G401.6 (cell line): ENCODE results near the gene EYA4.
"Not testable (repeated sequence)": the region's sequence is repeated elsewhere in the genome, so short reads cannot be mapped to it uniquely, and the experiment has no call there.

Experiments used
- FAIRE-seq: peaks from 2 replicates; lab custom pipeline; 2012; peaks lifted over from hg19 to GRCh38; lab: Jason Lieb, UNC

The EYA4 gene

DNA sequence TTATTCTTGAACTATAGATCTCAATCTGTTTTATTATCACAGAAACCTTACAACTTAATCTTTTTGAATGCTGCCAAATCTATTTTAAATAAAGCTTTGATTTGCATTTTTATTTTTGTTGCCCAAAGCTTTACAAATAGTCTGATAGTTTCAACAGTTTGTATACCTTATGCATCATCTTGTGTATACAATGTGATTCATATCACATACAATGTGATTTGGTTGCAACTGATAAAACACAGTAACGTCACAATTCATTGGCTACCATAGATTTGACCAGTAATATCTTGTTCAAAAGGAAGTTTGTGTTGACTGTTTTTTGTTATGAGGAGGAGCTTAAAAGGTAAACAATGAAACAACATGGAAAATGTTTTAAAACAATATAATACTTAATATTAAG lies 110.9 kb downstream of the EYA4 start:
- FAIRE-seq = no peak

DNA sequence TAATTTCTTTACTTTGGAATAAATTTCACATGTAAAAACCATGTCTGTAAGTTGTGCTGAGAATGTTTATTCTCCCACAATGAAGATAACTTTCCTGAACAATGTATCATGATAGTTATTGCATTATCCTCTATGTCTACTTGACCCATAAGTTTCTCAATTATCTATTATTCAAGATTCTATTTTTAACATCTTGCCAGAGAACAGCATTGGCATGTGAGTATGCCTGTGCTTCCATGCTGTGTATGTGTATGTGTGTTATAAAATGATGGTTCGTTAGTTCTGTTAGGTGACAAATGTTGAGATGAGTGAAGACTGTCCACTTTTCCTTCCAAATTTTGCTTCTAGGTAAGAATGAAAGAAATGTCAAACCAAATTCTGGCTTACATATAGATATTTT lies 111.9 kb downstream of the EYA4 start:
- no peak for FAIRE-seq

DNA sequence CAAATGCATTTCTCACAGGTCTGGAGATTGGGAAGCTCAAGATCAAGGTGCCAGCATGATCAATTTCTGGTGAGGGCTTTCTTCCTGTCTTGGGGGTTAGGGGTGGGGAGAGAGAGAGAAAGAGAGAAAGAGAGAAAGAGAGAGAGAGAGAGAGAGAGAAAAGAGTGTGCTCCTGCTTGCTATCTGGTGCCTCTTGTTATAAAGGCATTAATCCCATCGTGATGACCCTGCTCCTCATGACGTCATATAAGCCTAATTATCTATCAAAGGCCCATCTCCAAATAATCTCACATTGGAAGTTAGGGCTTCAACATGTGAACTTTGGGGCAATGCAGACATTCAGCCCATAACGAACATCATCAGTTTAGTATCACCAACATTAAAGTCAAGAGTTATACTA lies 114.8 kb downstream of the EYA4 start:
- no peak for FAIRE-seq

DNA sequence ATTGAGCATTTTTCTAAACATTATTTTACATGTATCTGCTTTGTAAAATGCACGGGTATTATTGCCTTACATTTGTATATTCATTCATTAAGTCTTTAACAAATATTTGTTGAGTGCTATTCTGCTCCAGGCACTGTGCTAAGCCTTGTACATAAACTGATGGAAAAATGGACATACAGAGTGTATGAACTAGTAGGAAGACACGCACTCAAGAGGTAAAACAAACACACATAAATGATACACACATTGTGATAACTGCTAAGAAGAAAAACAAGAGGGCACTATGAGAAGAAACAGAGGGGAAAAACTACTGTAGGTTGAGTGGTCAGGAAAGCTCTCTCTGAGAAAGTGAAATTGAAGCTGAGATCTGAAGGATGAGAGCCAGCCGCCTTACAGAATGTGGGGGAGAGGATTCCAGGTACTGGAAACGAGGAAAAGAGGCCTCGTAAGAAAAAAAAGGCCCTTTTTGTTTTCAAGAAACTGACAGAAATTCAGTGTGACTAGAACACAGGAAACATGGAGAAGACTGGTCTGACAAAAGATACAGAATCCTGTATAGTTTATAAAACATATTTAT lies 117.5 kb downstream of the EYA4 start:
- no peak for FAIRE-seq

DNA sequence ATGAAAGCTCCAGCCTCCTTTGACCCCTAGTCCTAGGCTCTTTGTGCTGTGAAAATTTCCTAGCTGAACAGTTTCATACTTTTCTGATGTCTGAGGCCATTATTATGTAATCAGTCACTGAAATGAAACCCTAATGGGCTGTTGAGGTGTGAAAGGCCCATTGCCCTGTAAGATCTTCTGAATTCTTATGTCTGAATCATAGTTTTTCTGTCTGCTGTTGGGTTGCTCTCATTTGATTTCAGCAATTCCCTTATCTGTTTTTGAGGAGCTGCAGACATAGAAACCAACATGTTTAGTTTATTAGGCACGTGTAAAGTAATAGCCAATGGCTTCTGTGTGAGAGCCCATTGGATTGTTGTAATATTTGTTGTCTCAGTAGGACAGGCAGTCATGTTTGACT lies 118.1 kb downstream of the EYA4 start:
- no peak for FAIRE-seq

DNA sequence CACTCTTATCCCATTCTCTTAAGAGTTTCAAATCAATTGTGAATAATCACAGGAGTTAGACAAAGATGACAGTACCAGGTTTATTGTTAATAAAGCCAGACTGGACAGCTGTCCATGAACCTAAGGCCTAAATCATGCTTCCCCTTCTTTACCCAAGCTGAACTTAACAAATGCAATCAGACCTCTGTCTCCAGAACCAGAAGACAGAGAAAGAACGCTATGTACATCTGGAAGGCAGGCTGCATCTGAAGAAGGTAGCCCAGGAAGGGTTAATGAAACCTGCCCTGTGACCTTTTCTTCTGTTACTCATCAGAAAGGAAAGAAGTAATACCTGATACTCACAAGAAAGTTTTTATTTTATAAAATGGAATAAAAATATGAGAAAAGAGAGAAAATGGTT lies 118.6 kb downstream of the EYA4 start:
- no peak for FAIRE-seq

- no peak for FAIRE-seq
These were observed 119.0 kb downstream of the EYA4 start for GRCh38 chr6:133360194-133360593.

GRCh38 chr6:133362813-133363212 lies 121.7 kb downstream of the EYA4 start:
- no peak for FAIRE-seq

DNA sequence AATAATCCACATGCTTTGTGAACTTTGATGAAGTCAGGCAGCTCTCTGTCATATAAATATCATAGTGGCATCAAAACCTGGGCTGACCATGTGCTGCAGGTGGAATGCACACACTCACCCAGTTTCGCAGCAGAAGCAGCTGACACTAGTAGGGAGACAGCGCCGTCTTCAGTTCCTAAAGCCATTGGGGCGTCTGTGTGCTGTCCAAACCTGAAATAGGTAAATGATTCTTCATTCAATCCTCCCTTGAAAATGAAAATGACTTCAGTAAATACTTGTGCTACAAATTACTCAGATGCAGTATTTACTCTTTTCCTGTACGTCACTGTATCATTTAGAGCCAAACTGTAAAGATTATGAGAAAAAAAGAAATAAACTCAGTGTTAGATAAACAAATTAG lies 127.5 kb downstream of the EYA4 start:
- FAIRE-seq = no peak

DNA sequence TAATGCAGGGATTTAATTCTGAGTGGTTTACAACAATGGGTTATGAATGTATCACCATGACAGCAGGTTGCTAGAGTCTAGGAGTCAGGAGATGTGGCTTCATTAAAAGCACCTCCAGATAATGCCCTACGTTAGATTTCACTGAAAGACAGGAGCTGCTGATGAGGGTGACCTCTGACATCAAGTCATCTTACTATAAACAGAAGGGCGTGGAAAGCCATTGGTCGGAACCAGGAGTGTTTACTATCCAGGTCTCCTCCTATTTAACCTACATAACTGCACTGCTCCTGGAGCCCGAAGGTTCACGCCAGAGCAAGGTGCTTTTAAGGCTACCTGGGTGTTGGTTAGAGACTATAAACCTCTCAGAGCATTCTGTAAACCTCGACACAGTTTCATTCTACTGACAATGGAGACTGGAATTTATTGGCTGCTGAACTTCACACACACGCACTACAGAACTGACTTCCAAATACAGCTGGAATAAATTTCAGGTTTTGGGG lies 128.7 kb downstream of the EYA4 start:
- no peak for FAIRE-seq

DNA sequence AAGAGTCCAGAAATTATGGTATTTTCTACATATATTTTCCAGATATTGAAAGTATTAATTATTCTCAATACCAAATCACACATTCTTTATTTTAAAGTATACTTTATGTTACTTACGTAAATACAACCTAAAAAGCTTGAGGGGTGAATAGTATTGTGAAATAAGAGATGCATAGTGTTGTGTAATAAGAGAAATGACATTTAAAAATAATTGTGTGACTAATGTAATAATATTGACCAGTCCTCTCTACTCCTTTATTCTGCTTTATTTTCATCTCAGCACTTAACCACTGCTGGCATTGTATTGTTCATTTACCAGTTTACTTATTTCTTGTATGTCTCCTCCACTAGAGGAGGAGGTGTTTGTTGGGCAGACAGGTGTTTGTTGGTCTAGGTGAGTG lies 135.6 kb downstream of the EYA4 start:
- no peak for FAIRE-seq

- FAIRE-seq = no peak
These were observed 136.1 kb downstream of the EYA4 start for GRCh38 chr6:133377219-133377618.

- no peak for FAIRE-seq
These were observed 138.9 kb downstream of the EYA4 start for GRCh38 chr6:133380047-133380446.

DNA sequence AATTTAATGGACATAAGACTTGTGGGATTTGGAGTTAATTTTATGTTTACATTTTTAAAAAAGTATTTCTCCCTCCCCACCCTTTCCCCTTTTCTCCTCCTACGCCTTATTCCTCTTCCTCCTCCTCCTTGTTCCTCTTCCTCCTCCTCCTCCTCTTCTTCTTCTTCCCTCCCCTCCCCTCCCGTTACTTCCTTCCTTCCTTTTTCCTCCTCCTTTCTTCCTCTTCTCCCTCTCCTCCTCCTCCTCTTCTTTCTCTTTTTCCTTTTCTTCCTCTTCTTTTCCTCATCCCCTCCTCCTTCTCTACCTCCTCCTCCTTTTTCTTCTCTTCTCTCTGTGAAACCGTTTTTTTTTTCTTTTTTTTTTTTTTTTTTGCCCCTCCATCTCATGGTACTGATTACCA lies 139.6 kb downstream of the EYA4 start:
- FAIRE-seq = no peak

DNA sequence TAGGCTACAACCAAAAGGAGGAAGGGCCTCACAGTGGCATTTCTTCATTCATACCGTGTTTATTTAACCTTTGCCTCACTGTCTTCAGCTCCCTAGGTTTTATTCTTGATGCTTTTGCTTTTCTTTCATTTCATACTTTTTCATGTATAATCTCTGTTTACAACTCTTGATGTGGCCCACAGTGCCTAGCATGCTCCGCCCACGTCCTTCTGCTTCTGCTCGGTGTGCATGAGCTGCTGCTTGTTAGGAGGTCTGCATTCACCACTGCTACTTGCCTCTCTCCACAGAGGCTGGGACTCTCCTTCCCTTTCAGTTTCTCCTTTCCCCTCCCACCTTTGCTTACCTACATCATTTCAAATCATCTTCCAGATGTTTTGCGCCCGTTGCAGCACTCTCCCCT lies 147.6 kb downstream of the EYA4 start:
- no peak for FAIRE-seq

GRCh38 chr6:133390168-133390567 lies 149.0 kb downstream of the EYA4 start:
- no peak for FAIRE-seq

GRCh38 chr6:133392015-133392414 lies 150.9 kb downstream of the EYA4 start:
- no peak for FAIRE-seq

DNA sequence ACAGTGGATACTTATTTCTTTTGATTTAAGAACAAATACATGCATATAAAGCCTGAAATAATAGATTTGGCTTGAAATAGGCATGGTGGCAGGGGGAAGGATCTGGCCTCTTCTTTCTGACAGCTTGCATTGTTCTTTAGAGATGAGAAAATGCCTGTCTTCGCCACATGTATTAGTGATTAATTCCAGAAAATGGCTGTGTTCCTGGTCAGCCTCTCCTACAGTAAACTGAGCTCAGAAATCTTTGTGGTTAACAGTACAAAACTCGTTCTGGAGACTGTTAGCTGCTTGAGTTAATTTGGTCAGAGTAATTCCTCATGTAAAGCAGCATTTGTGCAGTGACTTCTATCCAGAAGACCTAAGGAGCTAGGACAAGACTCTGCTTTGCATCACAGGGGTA lies 151.5 kb downstream of the EYA4 start:
- no peak for FAIRE-seq

- FAIRE-seq = no peak
These were observed 152.7 kb downstream of the EYA4 start for GRCh38 chr6:133393891-133394290.

DNA sequence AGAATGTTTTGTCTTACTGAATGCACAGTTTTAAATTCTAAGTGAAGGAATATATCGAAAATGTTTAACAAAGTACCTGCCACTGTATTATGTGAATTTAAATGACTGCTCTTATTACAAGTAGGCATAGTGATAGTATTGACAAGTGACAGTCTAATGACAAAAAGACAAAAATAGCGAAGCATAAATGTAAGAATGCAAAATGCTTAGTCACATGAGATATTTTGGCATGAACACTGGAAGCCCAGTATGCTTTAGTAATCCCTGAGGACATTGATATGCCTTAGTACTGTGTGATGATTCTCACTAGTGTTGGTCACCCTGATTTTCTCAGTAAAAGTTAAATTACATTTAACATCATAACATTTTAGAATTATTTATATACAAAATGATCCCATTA lies 153.5 kb downstream of the EYA4 start:
- no peak for FAIRE-seq

GRCh38 chr6:133396233-133396983 lies 155.3 kb downstream of the EYA4 start:
- FAIRE-seq = no peak

DNA sequence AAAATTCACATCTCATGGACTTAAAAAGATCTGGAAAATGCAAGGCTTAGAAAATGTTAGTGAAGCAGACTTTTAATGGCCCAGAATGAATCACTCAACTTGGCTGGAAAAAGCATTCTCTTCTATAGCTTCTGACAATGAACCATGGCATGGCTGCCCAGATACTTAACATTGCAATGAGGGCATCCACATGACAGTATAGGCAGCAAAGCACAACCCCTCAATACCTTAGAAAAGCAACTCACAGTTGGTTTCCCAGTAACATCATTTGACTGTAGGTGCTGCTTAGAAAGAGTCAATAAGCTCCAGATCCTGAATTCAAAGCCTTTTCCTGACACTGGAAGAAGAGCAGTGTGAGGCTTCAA lies 155.8 kb downstream of the EYA4 start:
- no peak for FAIRE-seq

- not testable (repeated sequence) for FAIRE-seq
These were observed 156.4 kb downstream of the EYA4 start for GRCh38 chr6:133397601-133398000.

DNA sequence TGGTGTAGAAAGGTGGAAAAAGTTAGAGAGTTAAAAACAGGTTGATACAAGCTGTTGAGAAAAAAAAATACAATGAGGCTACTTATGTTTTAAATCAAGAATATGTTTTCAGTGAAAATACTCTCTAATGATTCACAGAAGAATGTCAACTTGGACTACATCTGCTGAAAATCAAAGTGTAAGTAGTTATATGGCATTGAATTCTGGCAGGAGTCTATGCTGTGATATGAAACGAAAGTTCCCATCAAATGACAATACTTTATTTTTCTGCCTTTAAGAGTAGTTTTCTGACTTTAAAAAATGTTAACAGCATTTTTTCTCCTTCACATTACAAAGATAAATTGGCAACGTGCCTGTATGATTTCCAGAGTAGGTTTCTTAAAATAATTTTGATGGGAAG lies 158.3 kb downstream of the EYA4 start:
- no peak for FAIRE-seq
